Measurements from ENCODE around the gene IGSF21.

IGSF21 gene

GRCh38 chr1:18120638-18121037 lies 13.0 kb downstream of the IGSF21 start:
- no peak for DNase-seq

GRCh38 chr1:18121072-18121820 lies 13.6 kb downstream of the IGSF21 start:
- no peak for DNase-seq

GRCh38 chr1:18123467-18123992 lies 15.9 kb downstream of the IGSF21 start:
- DNase-seq, result no peak

GRCh38 chr1:18124977-18125376 lies 17.4 kb downstream of the IGSF21 start:
- no peak for DNase-seq

GRCh38 chr1:18126616-18127015 lies 19.0 kb downstream of the IGSF21 start:
- DNase-seq, result no peak

- no peak for DNase-seq
Observed at GRCh38 chr1:18128298-18128697, 20.7 kb downstream of the IGSF21 start.

GRCh38 chr1:18130356-18130755 lies 22.8 kb downstream of the IGSF21 start:
- no peak for DNase-seq

- no peak for DNase-seq
Observed at GRCh38 chr1:18132022-18132710, 24.6 kb downstream of the IGSF21 start.

- no peak for DNase-seq
Observed at GRCh38 chr1:18132711-18133541, 25.3 kb downstream of the IGSF21 start.

GRCh38 chr1:18134324-18135046 lies 26.9 kb downstream of the IGSF21 start:
- no peak for DNase-seq

- no peak for DNase-seq
Observed at GRCh38 chr1:18137759-18138345, 30.3 kb downstream of the IGSF21 start.

- no peak for DNase-seq
Observed at GRCh38 chr1:18139198-18139981, 31.8 kb downstream of the IGSF21 start.

- DNase-seq, result no peak
Observed at GRCh38 chr1:18140411-18140810, 32.8 kb downstream of the IGSF21 start.

GRCh38 chr1:18141661-18142060 lies 34.1 kb downstream of the IGSF21 start:
- no peak for DNase-seq

GRCh38 chr1:18142471-18142870 lies 34.9 kb downstream of the IGSF21 start:
- DNase-seq, result no peak

GRCh38 chr1:18142969-18143368 lies 35.4 kb downstream of the IGSF21 start:
- DNase-seq, result no peak

GRCh38 chr1:18144062-18144461 lies 36.5 kb downstream of the IGSF21 start:
- DNase-seq, result no peak

- DNase-seq, result no peak
Observed at GRCh38 chr1:18144916-18145647, 37.5 kb downstream of the IGSF21 start.

GRCh38 chr1:18145851-18146618 lies 38.4 kb downstream of the IGSF21 start:
- DNase-seq, result no peak

- no peak for DNase-seq
Observed at GRCh38 chr1:18146886-18147285, 39.3 kb downstream of the IGSF21 start.
